ENCODE measurements around the gene ITM2B. TPM values are rescaled to one million over a fixed set of nuclear protein-coding genes. Genes with fewer than 3 reads are reported as not detected.
"Not testable (repeated sequence)": the region's sequence is repeated elsewhere in the genome, so short reads cannot be mapped to it uniquely, and the experiment has no call there.

Gene ITM2B
- total and polyA plus RNA-seq, 4 donors = 371 to 853 (median 469) TPM

- TF ChIP-seq, protein P1, sequence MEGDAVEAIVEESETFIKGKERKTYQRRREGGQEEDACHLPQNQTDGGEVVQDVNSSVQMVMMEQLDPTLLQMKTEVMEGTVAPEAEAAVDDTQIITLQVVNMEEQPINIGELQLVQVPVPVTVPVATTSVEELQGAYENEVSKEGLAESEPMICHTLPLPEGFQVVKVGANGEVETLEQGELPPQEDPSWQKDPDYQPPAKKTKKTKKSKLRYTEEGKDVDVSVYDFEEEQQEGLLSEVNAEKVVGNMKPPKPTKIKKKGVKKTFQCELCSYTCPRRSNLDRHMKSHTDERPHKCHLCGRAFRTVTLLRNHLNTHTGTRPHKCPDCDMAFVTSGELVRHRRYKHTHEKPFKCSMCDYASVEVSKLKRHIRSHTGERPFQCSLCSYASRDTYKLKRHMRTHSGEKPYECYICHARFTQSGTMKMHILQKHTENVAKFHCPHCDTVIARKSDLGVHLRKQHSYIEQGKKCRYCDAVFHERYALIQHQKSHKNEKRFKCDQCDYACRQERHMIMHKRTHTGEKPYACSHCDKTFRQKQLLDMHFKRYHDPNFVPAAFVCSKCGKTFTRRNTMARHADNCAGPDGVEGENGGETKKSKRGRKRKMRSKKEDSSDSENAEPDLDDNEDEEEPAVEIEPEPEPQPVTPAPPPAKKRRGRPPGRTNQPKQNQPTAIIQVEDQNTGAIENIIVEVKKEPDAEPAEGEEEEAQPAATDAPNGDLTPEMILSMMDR (IDR thresholded peaks at IDR 0.05; ENCODE audit: control extremely low read depth, extremely low read depth) = no peak
- no peaks in the 10 kb centered on the region for H3K27me3 ChIP-seq (ENCODE audit: control insufficient read depth in 3 of 3, insufficient read depth in 3 of 3, low read length in 2 of 3)
- H3K4me3 ChIP-seq = no peak overlapping the region
- ATAC-seq (ENCODE audit: insufficient read depth, low FRiP score) (no peak), DNase-seq (no peak)
- H3K9ac ChIP-seq (ENCODE audit: insufficient read depth in 1 of 2, low read length in 2 of 2) = no peak overlapping the region
- no peak overlapping the region for H3K27ac ChIP-seq (ENCODE audit: low read depth in 1 of 2, low read length in 1 of 2)
- no peaks in the 10 kb centered on the region for H3K4me1 ChIP-seq (ENCODE audit: control insufficient read depth in 5 of 5, insufficient read depth in 5 of 5, low read length in 5 of 5)
- no peaks in the 10 kb centered on the region for H3K36me3 ChIP-seq (ENCODE audit: control insufficient read depth in 4 of 4, insufficient read depth in 4 of 4, low read length in 4 of 4)
- 71 to 73% methylated on average over 3 of the region's 3 CpGs for WGBS, 2 donors
- H3K9me3 ChIP-seq (ENCODE audit: control insufficient read depth in 4 of 4, insufficient read depth in 3 of 4, low read length in 3 of 4) = peaks cover 0 to 1% (median 0%) of the 10 kb centered on the region in 4 donors
Observed at GRCh38 chr13:48210178-48210577, 22.8 kb upstream of the ITM2B start.

DNA sequence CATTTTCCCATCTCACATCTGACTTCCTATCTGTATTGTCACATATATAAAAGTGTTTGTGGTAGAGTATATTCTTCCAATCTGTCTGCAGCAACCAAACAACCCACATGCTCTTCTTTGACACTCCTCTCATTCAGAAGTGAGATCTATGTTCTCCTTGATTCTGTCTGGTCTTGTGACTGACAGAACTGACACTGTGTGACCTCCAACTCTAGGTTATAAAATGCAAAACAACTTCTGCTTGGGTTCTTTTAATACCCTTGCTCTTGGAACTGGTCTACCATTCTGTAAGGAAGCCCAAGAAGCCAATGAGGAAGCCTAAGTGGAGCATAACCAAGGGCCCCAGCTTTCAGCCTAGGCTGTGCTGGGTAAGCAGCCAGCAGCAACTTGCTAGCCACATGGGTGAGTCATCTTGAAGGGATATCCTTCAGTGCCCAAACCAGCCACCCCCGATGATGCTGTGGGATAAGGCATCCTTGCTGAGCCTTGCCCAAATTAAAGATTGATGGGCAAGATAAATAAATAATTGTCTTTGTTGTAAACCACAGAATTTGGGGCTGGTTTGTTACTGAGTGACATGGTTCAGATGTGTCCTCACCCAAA lies 18.4 kb upstream of the ITM2B start:
- TF ChIP-seq, protein P1 (IDR thresholded peaks at IDR 0.05; ENCODE audit: control extremely low read depth, extremely low read depth) = no peak
- Histone ChIP-seq H3K27me3 (ENCODE audit: control insufficient read depth in 3 of 3, insufficient read depth in 3 of 3, low read length in 2 of 3) (no peaks in the 10 kb centered on the region), H3K4me1 (ENCODE audit: control insufficient read depth in 5 of 5, insufficient read depth in 5 of 5, low read length in 5 of 5) (no peaks in the 10 kb centered on the region), H3K9me3 (ENCODE audit: control insufficient read depth in 4 of 4, insufficient read depth in 3 of 4, low read length in 3 of 4) (peaks cover 0 to 1% (median 0%) of the 10 kb centered on the region in 4 donors), H3K36me3 (ENCODE audit: control insufficient read depth in 4 of 4, insufficient read depth in 4 of 4, low read length in 4 of 4) (no peaks in the 10 kb centered on the region), H3K4me3 (no peak overlapping the region), H3K27ac (ENCODE audit: low read depth in 1 of 2, low read length in 1 of 2) (no peak overlapping the region), H3K9ac (ENCODE audit: insufficient read depth in 1 of 2, low read length in 2 of 2) (no peak overlapping the region)
- DNase-seq (no peak), ATAC-seq (ENCODE audit: insufficient read depth, low FRiP score) (no peak)
- 77 to 96% methylated on average over 1 of the region's 1 CpG for WGBS, 2 donors

DNA sequence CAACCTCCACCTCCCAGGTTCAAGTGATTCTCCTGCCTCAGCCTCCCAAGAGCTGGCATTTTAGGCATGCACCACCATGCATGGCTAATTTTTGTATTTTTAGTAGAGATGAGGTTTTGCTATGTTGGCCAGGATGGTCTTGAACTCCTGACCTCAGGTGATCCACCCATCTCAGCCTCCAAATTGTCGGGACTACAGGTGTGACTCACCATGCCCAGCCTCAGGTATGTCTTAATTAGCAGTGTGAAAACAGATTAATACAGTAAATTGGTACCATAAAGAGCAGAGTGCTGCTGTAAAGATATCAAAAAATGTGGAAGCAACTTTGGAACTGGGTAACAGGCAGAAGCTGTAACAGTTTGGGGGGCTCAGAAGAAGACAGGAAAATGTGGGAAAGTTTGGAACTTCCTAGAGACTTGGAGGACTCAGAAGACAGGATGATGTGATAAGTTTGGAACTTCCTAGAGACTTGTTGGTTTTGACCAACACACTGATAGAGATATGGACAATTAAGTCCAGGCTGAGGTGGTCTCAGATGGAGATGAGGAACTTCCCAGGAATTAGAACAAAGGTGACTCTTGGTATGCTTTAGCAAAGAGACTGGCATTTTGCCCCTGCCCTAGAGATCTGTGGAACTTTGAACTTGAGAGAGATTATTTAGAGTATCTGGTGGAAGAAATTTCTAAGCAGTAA lies 17.3 kb upstream of the ITM2B start:
- 93 to 94% methylated on average over 1 of the region's 1 CpG for WGBS, 2 donors
- not testable (repeated sequence) for H3K27ac ChIP-seq (ENCODE audit: low read depth in 1 of 2, low read length in 1 of 2); H3K9ac ChIP-seq (ENCODE audit: insufficient read depth in 1 of 2, low read length in 2 of 2); H3K36me3 ChIP-seq (ENCODE audit: control insufficient read depth in 4 of 4, insufficient read depth in 4 of 4, low read length in 4 of 4); H3K9me3 ChIP-seq (ENCODE audit: control insufficient read depth in 4 of 4, insufficient read depth in 3 of 4, low read length in 3 of 4); ATAC-seq (ENCODE audit: insufficient read depth, low FRiP score); H3K4me1 ChIP-seq (ENCODE audit: control insufficient read depth in 5 of 5, insufficient read depth in 5 of 5, low read length in 5 of 5); H3K4me3 ChIP-seq; H3K27me3 ChIP-seq (ENCODE audit: control insufficient read depth in 3 of 3, insufficient read depth in 3 of 3, low read length in 2 of 3); DNase-seq

DNA sequence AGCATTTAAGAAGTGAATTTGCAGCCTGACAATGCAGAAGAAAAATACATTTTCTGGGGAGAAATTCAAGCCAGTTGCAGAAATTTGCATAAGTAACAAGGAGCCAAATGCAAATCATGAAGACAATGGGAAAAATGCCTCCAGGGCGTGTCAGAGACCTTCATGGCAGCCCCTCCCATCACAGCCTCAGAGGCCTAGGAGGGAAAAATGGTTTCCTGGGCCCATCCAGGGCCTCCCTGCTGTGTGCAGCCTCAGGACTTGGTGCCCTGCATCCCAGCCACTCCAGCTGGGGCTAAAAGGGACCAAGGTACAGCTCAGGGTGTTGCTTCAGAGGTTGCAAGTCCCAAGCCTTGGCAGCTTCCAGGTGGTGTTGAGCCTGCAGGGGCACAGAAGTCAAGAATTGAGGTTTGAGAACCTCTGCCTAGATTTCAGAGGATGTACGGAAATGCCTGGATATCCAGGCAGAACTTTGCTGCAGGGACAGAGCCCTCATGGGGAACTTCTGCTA lies 16.7 kb upstream of the ITM2B start:
- ATAC-seq (ENCODE audit: insufficient read depth, low FRiP score) = no peak
- DNase-seq = no peak
- Histone ChIP-seq H3K4me1 (ENCODE audit: control insufficient read depth in 5 of 5, insufficient read depth in 5 of 5, low read length in 5 of 5) (peaks cover 0 to 2% (median 0%) of the 10 kb centered on the region in 5 donors), H3K27ac (ENCODE audit: low read depth in 1 of 2, low read length in 1 of 2) (no peak overlapping the region), H3K36me3 (ENCODE audit: control insufficient read depth in 4 of 4, insufficient read depth in 4 of 4, low read length in 4 of 4) (no peaks in the 10 kb centered on the region), H3K9ac (ENCODE audit: insufficient read depth in 1 of 2, low read length in 2 of 2) (no peak overlapping the region), H3K9me3 (ENCODE audit: control insufficient read depth in 4 of 4, insufficient read depth in 3 of 4, low read length in 3 of 4) (peaks cover 0 to 1% (median 0%) of the 10 kb centered on the region in 4 donors), H3K27me3 (ENCODE audit: control insufficient read depth in 3 of 3, insufficient read depth in 3 of 3, low read length in 2 of 3) (no peaks in the 10 kb centered on the region), H3K4me3 (no peak overlapping the region)
- TF ChIP-seq, protein P1 (IDR thresholded peaks at IDR 0.05; ENCODE audit: control extremely low read depth, extremely low read depth) = no peak
- 93 to 96% methylated on average over 2 of the region's 2 CpGs for WGBS, 2 donors
